Activated T-helper 9 cell treated with anti-CD3 and anti-CD28 coated beads, Interleukin-2, amount 50 U/mL, for 16 hours (primary cell): ENCODE results near the gene ANKRD60.

Experiments used
- DNase-seq: peaks from one replicate; pipeline ENCODE4 v3.0.0-alpha.2; 2020; ENCODE audit warnings: low read depth

The ANKRD60 gene

DNA sequence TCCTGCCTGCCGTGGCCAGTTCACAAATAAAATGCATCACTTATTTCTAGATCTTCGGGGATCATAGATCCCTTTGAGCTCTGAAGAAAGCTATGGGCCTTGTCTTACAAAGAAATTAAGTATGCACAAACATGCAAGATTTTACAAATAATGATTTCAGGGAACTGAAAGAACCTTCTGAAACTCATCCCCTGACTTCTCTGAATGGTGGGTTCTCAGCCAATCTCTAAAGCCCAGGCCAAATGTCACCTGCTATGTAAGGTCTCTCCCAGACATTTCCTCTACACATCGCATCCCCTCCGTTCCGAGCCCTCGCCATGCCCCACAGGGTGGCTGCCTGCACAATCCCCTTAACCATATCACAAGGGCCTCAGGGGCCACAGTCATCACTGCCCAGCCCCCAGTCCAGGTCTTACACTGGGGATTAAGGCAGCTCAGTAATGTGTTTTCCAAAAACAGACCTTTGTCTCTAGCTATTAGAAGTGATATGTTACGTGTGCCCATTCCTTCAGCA, 16.1 kb upstream of the ANKRD60 start:
- no peak for DNase-seq

DNA sequence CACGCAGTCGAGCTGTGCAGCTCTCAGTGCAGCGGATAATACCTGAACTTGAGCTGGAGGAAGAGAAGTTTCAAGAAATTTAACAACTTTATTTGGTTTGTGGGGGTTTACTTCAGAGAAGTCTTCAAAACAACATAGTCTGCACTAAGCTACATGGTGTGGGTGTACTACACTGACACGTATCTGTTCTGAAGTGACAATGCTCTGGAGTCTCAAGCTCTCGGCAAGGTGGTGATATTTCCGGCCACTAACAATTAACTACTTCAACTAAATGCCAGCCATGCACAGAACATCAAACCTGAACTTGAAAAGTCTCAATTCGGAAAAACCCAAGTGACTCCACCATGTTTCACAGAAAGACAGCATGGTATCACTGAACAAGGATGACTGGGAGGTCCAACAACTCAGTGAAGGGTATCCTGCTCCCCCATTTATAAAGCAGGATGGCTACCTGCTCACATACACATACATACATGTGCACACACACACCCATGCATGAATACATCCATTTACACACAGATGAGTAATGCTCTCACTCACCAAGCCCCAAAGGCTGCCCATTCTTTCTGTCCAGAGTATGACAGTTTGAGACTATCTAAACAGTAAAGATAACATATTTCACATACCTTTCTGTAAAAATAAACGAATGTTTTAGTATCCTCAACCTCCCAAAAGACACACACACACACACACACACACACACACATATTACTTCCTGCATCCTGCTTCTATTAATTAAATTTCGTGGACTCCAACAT, 15.4 kb upstream of the ANKRD60 start:
- no peak for DNase-seq

DNA sequence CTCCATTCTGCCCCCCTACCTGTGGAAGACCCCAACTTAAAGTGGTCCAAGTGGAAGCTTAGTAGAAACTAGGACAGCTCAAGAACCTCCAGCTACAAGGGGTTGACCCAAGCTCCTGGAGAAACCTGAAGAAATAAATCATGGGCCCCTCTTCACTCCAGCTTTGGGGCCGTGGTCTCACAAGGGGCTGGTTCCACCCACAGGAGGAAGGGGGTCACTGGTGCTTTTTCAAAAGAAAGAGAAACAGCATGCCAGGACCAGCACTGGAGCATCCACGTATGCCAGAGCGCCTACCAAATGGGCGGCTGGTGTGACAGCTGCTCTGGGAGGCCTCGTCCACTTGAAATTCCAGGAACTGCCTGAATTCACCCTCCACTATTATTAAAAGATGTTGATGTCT, 14.4 kb upstream of the ANKRD60 start:
- no peak for DNase-seq

DNA sequence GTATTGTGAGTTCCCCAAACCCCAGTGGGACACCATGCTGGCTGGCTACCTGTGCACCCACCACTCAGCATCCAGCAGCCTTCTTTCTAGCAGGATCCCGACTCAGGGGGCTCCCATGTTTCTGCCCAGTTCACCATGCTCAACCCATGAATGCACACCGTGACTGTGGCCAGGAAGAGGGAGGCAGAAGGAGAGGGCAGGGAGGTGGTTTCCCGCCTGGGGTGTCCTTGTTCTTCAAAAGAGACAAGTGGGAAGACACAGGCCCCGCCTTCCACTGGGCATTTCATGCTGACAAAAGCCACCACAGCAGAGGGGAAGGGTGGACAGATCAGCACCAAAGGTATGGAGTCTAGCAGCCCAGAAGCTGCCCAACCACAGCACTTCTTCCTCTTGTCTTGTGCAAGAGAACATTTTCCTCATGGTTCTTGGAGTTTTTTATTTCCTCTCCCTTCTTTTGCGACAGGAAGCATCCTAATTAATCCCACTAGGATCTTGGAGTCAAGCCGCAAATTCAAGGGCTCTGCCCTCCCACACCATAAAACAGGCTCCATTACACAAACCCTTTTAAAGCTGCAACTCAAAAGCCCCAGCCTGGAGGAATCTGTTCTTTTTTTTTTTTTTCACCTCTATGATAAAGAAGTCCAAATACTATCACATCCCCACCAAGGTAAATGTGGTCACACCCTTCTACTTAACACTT, 13.5 kb upstream of the ANKRD60 start:
- DNase-seq = no peak

DNA sequence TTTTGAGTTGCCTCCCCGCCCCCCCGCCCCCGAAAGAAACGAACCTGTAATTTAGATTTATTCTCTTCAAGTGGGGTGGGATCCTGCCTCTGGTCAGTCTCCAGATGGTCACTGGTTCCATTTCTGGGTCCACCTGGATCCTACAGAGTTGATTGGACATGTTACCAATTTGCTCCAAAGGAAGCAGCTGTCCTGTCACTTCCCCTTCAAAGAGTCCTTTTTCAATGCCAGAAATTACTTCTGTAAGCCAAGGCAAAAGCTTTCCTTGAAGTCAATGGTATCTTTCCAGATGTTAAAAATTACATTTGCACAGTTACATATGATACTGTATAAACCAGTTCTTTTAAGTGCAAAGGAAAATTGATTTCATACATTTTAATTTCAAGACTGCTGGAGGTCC, 12.0 kb upstream of the ANKRD60 start:
- no peak for DNase-seq

DNA sequence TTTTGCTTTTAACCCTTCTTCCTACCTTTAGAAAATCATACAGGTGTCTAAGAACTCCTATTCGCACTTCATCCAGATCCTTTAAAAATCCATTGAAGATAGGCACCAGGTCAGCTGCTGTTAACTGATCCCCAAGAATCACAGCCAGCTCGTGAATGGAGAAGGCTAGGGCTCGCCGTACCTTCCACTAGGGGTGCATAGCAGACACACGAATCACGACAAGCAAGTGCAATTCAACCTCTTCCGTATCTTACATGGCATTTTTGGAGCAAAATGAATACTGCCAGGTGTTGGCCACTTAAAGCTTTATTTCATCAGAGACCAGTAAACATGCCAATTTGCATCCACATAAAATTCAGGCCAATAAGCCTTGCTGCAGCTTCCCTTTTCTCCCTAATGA, 10.8 kb upstream of the ANKRD60 start:
- DNase-seq = no peak

DNA sequence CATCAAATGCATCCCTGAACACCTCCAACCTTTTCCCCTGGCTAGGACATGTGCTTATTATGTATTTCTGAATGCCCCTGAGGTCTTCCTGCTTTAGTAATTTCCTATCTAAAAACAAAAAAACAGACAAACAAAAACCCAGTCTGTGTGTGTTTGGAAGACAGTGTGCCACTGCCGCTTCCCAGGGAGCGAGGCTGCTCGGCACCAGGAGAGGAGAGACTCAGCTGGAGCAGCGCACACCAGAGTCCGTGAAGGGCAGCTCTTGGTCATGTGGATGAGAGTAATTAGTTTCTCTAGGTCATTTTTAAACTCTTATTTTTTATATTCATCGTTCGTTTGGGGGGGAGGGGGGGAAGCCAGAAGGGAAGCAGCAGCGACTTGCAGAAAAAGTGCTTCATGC, 10.0 kb upstream of the ANKRD60 start:
- no peak for DNase-seq

DNA sequence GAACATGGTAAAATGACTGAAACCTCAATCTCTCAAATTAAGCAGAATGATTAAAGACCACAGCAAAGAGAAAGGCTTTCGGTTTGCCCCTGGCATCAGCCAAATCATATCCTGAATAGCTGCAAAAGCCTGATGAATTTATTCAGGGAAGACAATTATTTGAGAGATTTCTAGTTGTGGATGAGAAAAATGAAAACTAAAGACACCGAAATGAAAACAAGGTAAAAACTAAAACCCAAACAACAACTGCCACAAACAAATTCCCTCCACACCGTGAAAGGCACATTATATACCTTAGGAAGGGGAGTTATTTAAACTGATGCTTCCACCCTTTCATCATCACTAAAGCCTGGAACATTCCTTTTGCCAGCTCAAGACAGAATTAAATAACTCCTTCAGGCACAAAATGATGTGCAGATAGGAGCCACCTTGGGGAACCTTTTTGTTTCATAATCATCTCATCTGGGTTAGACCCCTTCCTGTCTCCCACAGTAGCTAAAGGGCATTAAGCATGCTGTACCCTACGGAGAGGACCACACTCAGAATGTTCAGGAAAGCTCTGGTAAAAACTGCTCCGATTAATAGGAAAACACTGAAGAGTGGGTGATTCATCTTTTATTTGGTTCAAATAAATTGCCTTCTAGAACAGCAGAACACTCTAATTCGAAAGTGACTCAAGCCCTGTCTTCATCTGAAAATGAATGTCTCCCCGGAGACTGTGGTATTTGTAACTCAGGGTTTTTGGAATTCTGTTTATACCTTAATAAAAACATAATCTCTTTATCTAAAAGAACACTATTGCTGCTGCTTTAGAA, 9.1 kb upstream of the ANKRD60 start:
- no peak for DNase-seq

DNA sequence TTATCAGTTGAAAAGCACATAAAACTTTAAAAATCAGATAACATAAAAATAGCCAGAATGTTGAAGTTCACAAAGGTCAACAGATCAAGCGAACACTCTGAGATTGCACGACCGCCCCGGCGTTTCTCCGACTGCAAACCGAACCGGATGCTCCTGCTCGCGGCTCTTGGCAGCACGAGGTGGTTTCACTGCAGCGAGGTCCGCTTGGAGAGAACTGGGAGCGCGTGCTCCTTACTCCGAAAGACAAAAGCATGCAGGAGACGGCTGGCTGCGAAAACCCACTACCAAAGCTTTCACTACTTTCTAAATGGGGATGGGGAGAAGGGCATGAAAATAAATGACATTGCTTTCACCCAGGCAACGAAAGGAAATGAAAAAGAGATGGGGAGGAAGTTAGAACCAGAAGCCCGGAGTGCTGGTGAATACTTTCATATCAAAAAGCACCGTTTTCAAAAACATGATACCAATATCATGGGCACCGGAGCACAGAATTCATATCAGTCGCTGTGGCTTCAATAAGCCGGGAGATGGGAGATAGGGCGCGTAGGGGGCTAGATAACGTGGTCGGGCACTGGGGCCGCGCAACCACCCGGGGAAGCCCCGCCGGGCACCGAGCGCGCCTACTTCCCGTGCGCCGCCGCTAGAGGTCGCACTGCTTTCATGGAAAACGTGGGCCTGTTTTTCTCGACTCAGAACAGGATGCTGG, 8.3 kb upstream of the ANKRD60 start:
- DNase-seq = peak; percentile 76

DNA sequence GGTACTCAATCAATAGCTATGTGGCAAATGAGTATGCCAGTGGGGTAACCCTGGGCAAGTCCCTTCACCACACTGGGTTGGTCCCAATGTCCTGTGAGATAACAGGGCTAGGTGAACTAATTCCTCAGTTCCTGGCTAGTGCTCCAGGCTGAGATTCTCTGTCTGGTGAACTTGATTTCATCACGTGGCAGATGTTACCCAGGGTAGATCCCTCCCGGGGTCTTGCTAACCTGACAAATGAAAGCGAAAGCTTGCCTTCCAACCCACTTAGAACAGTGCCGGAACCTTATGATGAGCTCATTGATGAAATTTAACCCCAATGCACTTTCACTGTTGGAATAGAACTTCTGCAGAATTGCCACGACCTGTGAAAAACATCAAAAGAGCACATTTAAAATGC, 6.6 kb upstream of the ANKRD60 start:
- DNase-seq = no peak

DNA sequence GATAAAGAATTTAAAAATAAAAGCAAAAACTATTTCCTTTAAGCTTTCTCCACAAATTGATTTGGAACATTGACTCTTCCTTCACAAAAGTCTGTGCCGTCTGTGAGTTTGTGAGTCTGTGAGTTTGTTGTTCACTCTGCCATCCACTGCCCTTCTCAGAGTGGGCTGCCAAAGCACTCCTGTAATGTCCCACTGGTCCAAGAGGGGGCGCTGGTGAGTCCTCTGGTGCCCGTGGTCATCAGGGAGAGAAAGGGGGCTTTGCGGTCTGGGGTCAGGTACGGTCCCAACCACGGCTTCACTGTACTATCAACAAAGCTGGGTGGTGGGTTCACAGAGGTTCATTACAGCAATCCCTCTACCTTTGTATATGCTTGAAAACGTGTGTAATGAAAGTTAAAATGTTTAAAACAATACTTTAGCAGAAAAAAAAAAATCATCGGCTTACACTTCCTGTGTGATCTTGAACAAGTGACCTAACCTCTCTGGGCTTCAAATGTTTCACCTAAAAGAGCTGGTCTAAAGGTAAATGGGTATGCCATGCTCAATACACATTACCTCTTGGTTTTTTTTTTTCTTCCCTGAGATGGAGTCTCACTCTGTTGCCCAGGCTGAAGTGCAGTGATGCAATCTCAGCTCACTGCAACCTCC, 5.6 kb upstream of the ANKRD60 start:
- DNase-seq = peak; percentile 39

DNA sequence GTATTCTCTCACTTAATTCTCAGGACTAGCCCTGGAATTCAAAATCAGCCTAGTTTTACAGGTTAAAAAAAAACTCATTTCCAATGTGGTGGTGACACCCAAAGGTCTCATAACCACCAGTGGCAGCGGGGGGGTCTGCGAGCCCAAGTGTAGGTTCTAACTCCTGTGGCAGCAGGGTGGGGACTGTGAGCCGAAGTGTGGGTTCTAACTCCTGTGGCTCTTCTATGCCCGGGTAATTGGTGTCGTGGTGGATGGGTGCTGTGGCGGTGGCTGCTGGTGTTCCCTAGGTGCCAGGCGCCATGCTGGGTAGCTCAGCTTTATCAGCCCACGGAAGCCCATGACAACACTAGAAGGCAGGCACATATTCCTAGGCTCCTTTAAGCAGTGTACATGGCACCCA, 4.9 kb upstream of the ANKRD60 start:
- DNase-seq = no peak

DNA sequence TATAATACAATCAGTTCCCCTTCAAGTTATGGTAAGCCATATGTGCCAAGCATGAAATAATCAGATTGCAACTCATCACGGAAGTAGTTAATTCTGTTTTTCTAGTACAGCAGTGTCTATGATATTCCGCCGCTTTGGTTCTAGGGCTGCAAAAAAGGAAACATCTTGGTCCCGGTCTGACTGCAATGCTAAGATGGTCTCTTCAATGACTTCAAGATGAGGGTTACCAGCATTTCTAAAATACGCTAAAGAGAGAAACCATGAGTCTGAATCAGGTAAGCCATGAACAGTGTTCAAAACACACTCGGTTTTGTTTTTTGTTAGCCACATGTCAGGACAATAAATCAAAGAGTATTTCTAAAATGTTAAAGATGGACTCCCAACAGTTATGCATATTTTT, 3.2 kb upstream of the ANKRD60 start:
- no peak for DNase-seq

DNA sequence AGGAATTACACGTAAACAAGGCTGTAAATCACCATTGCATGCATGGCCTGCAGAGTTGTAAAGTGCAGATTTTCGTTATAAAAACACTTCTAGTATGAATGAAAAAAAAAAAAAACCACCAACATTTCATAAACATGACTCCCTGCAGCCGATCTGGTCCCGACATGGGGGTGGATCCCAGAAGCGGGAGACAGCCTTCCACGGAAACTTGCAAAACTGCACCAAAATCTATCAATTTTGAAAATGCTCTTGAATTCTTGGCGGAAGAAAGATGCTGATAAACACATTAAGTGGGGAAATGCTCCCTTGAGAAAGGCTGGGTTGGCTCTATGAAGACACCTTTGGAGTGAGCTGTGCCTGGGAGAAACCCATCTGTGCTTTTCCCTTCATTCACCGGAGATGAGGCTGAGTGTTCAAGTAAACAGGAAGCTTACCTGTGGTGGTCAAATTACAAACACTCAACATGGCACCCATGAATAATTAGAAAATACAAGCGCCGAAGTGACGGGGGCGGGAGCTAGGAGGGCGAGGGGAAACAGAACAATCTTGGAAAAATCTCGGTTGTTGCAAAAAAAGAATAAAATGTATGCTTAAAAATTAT, 845 bp upstream of the ANKRD60 start:
- DNase-seq = no peak

DNA sequence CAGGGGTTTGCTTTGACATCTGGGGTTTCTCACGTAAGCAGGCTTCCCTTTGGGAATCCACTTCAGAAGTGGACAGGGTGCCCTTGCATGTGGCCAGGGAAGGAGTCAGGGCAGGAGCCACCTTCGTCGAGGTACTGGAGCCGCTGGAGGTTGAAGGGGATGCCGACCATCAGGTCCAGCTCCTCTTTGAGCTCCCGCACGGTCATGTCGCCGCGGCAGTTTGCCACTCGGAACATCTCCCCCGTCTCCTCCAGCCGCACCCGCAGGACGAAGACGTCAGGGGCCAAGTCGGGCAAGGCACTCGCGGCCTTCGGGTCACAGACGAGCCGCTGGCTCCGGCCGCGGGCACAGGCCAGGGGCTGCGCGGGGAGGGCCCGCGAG, 360 bp downstream of the ANKRD60 start:
- DNase-seq = no peak

DNA sequence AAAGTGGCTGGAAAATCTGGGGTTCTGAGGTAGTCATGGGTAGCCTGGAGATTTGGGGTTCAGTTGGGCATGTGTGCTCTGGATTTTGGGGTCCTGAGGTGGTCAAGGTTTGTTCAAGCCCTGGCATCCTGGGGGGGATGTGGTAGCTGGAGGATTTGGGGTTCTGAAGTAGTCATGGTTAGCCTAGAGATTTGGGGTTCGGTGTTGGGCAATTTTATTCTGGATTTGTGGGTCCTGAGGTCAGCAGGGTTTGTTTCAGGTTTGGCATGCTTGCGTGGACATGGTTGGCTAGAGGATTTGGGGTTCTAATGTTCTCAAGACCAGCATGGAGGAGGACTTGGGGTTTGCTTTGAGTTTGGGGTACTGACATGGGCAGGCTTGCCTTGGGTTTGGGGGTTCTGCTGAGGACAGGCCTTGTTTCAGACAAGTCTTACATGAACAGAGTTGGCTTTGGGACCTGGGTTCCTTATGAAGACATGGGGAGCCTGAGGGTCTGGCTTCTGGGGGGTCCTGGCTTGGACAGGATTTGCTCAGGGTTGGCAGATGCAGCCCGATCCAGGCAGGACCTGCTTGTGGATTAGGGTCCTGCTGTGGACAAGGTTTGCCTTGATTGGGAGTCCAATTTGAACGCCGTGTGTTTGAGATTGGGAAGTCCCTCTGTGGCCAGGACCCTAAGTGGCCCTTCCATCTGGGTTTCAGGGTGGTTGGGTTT, 906 bp downstream of the ANKRD60 start:
- DNase-seq = no peak

DNA sequence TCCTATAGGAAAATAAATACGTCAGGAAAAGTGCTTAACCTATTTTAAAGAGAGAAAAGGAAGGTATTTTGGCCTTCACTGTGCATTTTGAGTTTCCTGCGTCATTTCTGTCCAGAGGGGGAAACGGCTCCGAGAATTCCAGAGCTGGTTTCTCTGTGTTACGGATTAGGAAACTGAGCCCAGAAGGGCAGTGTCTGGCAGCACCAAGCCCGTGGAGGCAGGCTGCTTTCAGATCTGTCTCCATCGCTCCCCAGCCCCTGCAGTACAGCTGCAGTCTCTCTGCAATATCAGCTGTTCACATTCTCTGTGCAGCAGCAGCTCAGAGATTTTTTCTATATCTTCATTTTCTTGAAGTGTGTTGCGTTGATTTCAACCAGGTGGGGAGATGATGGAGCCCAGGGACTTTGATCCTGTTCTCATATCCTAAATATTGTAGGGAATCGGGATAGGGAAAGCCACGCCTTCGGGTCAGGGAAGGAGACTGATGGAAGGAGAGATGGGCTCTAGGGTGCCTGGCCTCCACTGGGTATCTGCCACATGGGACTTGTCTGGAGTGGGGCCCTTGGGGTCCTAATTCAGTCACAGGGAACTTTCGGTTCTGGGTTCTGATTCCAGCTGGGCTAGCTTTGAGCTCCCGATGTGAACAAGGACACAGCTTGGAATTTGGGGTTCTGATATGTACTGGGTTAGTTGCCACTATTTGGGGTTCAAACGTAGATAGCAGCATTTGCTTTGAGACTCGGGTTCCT, 2.8 kb downstream of the ANKRD60 start:
- DNase-seq = no peak

DNA sequence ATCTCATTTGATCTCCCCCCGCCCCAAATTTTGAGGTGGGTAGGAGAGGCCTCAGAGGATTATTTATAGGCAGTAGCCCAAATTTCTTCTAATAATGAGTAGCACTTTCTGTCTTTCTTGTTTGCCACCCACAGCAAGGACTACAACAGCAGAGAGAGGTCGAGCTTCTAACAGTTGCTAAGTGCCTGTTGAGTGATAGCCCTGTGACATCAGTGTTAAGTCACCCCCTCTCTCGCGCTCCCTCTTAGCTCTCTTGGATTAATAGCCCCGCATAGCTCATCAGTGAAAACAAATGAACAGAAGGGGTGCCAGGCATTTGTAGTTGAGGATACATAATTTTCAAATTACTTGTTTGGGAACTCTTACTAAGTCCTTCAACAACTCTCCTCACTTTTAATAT, 3.5 kb downstream of the ANKRD60 start:
- no peak for DNase-seq

DNA sequence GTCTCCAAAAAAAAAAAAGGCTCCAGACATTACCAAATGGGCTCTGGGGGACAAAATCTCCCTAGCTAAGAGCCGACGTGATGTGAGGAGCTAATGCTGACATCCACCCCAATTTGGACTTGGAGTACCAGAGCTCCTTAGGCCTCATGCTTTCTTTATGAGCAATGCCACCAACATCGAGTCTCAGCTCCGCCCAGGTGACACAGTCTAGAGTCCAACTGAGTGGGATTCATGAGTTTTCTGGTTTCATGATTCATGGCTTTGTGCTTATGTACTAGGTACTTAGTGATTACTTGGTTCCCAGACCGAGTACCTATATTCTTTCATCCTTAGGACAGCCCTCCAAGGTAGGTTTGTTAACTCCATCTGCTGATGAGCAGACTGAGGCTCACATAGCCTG, 4.4 kb downstream of the ANKRD60 start:
- DNase-seq = no peak
